ENCODE results near the gene RNF214.
A peak's percentile ranks its signal among the peaks of the same experiment; 100 is the strongest.
"Not testable (repeated sequence)": the region's sequence is repeated elsewhere in the genome, so short reads cannot be mapped to it uniquely, and the experiment has no call there.

The RNF214 gene

DNA sequence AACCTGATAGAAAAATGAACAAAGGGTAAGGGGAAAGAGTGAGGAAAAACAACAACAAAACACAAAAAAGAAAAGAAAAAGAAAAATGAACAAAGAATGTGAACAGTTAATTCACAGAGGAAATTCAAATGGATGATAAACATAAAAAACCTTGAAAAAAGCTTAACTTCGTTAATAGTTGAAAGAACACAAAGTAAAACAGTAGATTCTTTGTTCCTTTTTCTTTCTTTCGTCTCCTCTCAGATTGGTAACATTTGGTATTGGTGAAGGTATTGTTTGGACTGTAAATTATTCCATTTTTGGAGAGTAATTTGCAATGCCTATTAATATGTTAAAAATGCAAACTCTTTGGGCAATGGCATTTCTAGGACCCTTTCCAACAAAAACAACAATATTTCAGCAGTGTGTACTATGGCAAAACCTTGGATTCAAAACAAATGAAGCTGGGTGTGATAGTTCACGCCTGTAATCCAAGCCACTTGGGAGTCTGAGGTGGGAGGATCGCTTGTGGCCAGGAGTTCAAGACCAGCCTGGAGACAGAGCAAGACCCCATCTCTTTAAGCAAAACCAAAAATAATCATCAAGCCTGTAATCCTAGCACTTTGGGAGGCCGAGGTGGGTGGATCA, 86.9 kb downstream of the RNF214 start:
- DNase-seq, result no peak

- DNase-seq, result not testable (repeated sequence)
These were observed 94.7 kb downstream of the RNF214 start for GRCh38 chr11:117327255-117327566.

DNA sequence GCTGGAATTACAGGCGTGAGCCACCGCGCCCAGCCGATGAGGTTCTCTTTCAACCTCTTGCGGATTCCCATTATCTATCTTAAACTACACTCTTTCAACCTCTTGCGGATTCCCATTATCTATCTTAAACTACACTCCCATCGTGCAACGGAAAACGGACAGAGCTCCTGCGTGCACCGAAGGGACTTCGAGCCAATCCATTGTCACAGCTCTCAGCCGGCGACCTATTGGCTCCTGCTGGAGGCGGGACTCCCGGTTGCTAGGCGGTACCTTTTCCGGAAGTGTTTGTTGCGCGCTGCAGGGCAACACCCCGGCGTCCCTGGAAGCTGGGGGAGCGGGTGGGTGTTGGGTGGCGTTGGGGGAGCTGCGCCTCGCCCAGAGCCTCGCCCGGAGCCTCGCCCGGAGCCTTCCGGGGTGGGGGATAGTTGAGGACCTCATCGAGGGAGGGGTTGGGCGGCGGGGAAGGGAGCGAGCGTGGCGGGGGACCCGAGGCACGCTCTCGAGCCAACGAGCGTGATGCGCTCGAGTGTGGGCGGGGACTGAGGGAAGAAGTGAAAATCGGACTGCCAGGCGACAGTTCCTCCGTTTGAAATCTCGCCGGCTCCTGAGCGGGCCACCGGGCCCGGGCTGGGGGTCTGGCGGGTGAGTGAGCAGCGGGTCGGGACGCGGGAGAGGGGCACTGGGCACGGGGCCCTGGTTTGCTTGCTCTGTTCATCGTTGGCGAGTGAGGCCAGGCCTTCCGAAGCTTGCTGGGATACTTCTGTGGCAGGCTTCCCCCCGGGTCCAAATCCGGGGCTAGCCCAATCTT, 95.3 kb downstream of the RNF214 start, which contains the start of gene CEP164:
Gene CEP164 (plus strand): TSS at position 288 of the 808 bp plus-strand sequence. CDS start 10,733 bp downstream, outside the sequence.
- DNase-seq, result peak; percentile 94

GRCh38 chr11:117328375-117329010, 96.0 kb downstream of the RNF214 start:
- no peak for DNase-seq

DNA sequence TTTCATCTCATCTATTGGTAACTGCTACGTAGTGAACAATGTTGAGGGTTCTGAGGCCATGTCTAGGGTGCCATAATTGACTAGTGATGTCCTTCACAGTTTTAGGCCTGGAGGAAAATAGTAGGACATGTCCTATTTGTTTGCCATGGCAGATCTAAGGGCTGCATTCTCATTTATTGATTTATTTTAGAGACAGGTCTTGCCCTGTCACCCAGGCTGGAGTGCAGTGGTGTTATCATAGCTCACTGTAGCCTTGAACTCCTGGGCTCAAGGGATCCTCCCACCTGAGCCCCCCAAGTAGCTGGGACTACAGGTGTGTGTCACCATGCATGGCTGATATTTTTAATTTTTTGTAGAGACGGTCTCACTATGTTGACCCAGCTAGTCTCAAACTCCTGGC, 100.4 kb downstream of the RNF214 start:
- DNase-seq, result no peak

DNA sequence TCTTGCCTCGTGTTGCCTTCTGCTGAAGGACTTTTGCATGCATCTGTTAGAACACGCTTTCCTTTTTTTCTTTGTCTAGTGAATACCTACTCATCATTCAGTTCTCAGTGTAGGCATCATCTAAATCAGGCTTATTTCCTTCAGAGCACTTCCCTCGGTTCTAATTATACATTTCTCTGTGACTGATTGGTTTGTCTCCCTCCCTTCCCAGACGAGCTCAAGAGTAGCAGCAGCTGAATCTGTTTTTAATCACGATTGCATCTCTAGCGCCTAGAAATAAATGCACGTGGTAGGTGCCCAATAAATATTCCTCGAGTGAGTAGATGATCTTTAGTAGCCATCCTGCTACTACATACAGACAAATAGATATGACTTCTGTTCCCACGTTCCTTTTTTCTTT, 101.4 kb downstream of the RNF214 start:
- no peak for DNase-seq

- no peak for DNase-seq
These were observed 102.4 kb downstream of the RNF214 start for GRCh38 chr11:117334896-117335295.

GRCh38 chr11:117335399-117335798, 102.9 kb downstream of the RNF214 start:
- no peak for DNase-seq

All from activated T-cell treated with anti-CD3 and anti-CD28 coated beads, Interleukin-2, amount 50 U/mL, for 1 hour (primary cell).